HG02763 (cell line): ENCODE measurements around the gene GPR42.

ENCODE experiments used
- ATAC-seq: cut with Tn5 transposase; IDR thresholded peaks from one replicate; pipeline ENCODE4 v1.9.1; 2021; ENCODE audit warnings: mild to moderate bottlenecking, moderate library complexity; ENCODE audit not compliant: unreplicated experiment

The GPR42 gene

DNA sequence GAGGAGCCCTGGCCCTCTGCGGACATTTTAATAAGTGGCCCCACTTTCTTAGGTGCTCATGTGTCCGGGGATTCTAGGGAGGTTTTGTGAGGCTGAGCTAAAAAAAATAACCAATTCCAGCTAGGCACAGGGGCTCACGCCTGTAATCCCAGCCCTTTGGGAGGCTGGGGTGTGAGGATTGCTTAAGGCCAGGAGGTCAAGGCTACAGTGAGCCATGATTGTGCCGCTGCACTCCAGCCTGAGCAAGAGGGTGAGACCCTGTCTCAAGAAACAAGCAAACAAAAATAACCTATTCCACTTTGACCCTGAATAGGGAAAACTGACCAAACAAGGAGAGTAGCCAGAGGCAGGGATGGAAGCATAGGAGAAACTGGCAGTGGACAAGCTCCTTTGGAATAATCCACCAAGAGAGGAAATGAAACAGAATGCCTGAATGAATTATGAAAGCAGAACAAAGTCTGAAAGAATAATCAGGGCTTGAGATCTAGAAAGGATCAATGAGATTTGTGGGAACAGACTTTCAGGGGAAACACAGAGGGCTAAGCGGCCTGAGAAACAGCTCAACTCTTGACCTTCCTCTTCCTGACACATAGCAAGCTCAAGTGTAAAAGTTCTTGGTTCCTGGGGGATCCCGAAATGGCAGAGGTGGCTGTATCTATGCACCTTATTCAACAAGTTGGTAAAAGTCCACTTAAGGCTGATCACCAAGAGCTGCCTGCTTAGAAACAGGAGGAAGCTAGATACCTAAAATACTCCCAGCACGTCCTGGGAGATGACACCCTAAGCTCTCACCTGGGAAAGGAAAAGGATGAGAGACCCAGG, 47.1 kb downstream of the GPR42 start:
- ATAC-seq: no peak

DNA sequence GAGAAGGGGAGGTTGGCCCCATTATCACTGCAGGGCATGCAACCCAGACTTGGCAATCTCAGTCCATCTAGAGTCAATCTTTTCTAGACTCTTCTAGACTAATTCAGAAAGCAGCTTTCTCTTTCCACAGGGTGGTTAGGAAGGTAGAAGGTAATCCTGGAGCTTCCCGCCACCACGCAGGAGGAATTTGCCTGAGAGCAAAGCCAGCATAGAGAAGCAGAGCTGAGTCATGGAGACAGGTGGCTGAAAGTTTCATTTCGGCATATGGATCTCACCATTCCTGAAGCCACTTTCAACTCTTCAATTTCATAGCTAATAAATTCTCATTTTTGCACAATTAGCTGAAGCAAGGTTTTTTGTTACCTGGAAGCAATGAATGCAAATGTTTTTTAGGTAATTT, 48.2 kb downstream of the GPR42 start:
- ATAC-seq: no peak

DNA sequence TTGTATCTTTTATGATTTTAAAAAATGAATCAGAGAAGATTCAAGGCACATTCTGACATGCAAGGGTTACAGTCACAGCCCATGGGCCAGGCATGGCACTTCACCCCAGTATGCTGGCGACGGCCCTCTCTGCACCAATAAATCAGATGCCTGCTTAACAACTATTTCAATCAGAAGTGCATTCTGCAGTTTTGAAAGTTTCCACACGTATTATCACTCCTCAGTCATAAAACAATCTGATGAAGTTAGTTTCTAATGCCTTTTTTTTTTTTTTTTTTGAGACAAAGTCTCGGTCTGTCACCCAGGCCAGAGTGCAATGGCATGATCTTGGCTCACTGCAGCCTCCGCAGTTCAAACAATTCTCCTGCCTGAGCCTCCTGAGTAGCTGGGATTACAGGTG, 48.9 kb downstream of the GPR42 start:
- no peak for ATAC-seq

DNA sequence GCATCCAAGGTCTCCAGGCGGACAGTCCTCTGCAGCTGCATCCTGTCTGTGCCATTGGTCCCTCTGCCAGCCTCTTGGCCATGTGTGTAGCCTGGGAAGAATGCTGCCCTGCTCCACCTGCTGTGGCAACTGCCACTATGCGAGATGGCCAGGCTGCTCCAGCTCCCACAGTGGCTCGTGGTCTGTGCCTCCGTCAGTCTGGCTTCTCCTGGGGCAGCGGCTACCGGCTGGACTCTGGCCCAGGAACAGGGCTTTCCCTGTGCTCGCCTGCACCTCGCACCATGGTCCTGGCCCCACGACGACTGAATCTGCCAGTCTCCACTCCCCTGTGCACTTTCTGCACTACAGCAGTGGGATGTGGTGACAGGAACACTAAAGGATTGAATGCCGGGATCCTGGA, 50.5 kb downstream of the GPR42 start:
- ATAC-seq: no peak
